Measurements from ENCODE around the gene STXBP5L. TPM values are rescaled to one million over a fixed set of nuclear protein-coding genes. Genes with fewer than 3 reads are reported as not detected.
"Not testable (repeated sequence)": the region's sequence is repeated elsewhere in the genome, so short reads cannot be mapped to it uniquely, and the experiment has no call there.

The STXBP5L gene
- total RNA-seq, 1 donor from 2014 or later: not detected

- no peak for TF ChIP-seq CTCF (IDR thresholded peaks at IDR 0.05)
- intact Hi-C loops (cut with DNase I): no loop called here
- H3K9me3 ChIP-seq: no peaks in the 10 kb centered on the region
Observed at GRCh38 chr3:121153851-121154250, 245.8 kb downstream of the STXBP5L start.

GRCh38 chr3:121155028-121155427 lies 247.0 kb downstream of the STXBP5L start:
- TF ChIP-seq CTCF (IDR thresholded peaks at IDR 0.05): no peak

More at GRCh38 chr3:121153851-121154250, 245.8 kb downstream of the STXBP5L start:
- Histone ChIP-seq H3K27ac (no peak overlapping the region), H3K27me3 (no peaks in the 10 kb centered on the region), H3K36me3 (no peaks in the 10 kb centered on the region), H3K4me1 (no peaks in the 10 kb centered on the region), H3K4me3 (no peak overlapping the region)
- no peak for ATAC-seq
- no peak for DNase-seq

GRCh38 chr3:121165397-121165837 lies 257.4 kb downstream of the STXBP5L start:
- intact Hi-C loops (cut with DNase I): no loop called here
- Histone ChIP-seq H3K27ac (no peak overlapping the region), H3K27me3 (no peaks in the 10 kb centered on the region), H3K36me3 (no peaks in the 10 kb centered on the region), H3K4me3 (no peak overlapping the region), H3K4me1 (no peaks in the 10 kb centered on the region), H3K9me3 (no peaks in the 10 kb centered on the region)
- no peak for ATAC-seq
- TF ChIP-seq CTCF (IDR thresholded peaks at IDR 0.05): no peak
- DNase-seq: no peak

More at GRCh38 chr3:121155028-121155427, 247.0 kb downstream of the STXBP5L start:
- DNase-seq: no peak
- Histone ChIP-seq H3K4me1 (no peaks in the 10 kb centered on the region), H3K27me3 (no peaks in the 10 kb centered on the region), H3K4me3 (no peak overlapping the region), H3K27ac (no peak overlapping the region), H3K36me3 (no peaks in the 10 kb centered on the region), H3K9me3 (no peaks in the 10 kb centered on the region)
- ATAC-seq: no peak
- intact Hi-C loops (cut with DNase I): no loop called here

GRCh38 chr3:121167374-121168139 lies 259.6 kb downstream of the STXBP5L start:
- intact Hi-C loops (cut with DNase I): no loop called here
- H3K9me3 ChIP-seq: no peaks in the 10 kb centered on the region
- H3K4me1 ChIP-seq: no peaks in the 10 kb centered on the region
- no peaks in the 10 kb centered on the region for H3K27me3 ChIP-seq
- H3K27ac ChIP-seq: no peak overlapping the region
- no peak overlapping the region for H3K4me3 ChIP-seq
- H3K36me3 ChIP-seq: no peaks in the 10 kb centered on the region
- DNase-seq (peak; percentile 29), ATAC-seq (no peak)
- TF ChIP-seq CTCF (IDR thresholded peaks at IDR 0.05): no peak

GRCh38 chr3:121175083-121175482 lies 267.1 kb downstream of the STXBP5L start:
- DNase-seq (no peak), ATAC-seq (no peak)
- Histone ChIP-seq H3K4me1 (no peaks in the 10 kb centered on the region), H3K27ac (no peak overlapping the region), H3K9me3 (peaks cover 16% of the 10 kb centered on the region), H3K36me3 (no peaks in the 10 kb centered on the region), H3K27me3 (no peaks in the 10 kb centered on the region), H3K4me3 (no peak overlapping the region)
- intact Hi-C loops (cut with DNase I): no loop called here
- no peak for TF ChIP-seq CTCF (IDR thresholded peaks at IDR 0.05)

GRCh38 chr3:121190626-121191025 lies 282.6 kb downstream of the STXBP5L start:
- intact Hi-C loops (cut with DNase I); ATAC-seq; H3K36me3 ChIP-seq; H3K27ac ChIP-seq; H3K4me1 ChIP-seq; H3K4me3 ChIP-seq; H3K27me3 ChIP-seq; H3K9me3 ChIP-seq: not testable (repeated sequence)
- peak; percentile 40 for DNase-seq

All from upper lobe of right lung (tissue), 1 donor.